Measurements from ENCODE around the gene CEACAM4.
"Not testable (repeated sequence)": the region's sequence is repeated elsewhere in the genome, so short reads cannot be mapped to it uniquely, and the experiment has no call there.

CEACAM4 gene

DNA sequence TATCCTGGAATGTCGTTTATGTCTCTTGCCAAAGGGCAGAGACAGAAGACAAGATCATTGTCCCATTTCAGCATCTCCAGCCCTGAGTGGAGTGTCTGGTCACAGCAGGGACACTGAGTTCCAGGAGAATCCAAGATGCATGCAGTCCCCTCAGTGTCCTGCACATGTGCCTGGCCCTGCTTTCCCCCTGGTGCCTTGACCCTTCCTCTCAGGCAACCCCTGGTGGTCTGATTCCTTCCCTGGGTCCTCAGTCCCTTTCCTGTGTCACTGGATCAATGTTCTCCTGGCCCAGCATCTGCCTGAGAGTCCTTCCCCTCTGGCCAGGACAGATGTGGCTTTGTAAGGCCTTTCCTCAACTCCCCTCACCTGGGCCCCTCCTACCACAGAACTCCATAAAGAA lies 41.9 kb downstream of the CEACAM4 start:
- no peak for DNase-seq (ENCODE audit: low spot score)

DNA sequence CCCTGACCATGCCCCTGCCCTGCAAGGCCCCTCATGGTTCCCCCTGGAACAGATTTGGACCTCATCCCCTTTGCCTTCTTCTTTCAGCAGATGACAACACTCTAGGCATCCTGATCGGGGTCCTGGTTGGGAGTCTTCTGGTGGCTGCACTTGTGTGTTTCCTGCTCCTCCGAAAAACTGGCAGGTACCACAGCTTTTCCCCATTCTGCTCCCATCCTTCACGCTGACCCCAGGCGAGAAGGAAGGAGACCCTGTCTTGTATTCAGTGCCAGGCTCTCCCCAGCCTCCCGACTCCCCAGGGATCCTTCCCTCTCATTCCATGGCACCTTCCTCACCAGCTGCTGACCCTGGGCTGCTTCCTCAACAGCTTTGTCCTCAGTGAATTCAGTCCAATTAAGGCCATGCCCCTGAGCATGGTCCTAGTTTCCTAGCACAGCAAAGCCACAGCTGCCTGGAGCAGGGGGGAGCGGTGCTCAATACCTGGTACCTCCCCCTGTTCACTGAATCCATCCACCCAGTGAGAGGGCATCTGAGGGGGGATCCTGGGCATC lies 42.5 kb downstream of the CEACAM4 start:
- DNase-seq (ENCODE audit: low spot score) = no peak

DNA sequence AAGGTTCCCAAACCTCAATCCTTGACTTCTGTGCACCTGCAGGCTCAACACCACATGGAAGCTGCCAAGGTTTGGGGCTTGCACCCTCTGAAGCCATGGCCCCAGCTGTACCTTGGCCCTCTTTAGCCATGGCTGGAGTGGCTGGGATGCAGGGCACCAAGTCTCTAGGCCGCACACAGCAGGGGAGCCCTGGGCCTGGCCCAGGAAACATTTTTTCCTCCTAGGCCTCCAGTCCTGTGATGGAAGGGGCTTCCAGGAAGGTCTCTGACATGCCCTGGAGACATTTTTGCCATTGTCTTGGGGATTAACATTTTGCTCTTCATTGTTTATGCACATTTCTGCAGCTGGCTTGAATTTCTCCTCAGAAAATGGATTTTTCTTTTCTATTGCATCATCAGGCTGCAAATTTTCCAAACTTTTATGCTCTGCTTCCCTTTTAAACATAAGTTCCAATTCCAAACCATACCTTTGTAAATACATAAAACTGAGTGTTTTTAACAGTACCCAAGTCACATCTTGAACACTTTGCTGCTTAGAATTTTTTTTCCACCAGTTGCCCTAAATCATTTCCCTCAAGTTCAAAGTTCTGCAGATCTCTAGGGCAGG lies 44.2 kb downstream of the CEACAM4 start:
- DNase-seq (ENCODE audit: low spot score) = not testable (repeated sequence)

DNA sequence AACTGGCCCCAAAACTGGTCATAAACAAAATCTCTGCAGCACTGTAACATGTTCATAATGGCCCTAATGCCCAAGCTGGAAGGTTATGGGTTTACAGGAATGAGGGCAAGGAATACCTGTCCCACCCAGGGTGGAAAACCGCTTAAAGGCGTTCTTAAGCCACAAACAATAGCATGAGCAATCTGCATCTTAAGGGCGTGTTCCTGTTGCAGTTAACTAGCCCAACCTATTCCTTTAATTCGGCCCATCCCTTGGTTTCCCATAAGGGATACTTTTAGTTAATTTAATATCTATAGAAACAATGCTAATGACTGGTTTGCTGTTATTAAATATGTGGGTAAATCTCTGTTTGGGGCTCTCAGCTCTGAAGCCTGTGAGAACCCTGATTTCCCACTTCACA lies 45.8 kb downstream of the CEACAM4 start:
- not testable (repeated sequence) for DNase-seq (ENCODE audit: low spot score)

DNA sequence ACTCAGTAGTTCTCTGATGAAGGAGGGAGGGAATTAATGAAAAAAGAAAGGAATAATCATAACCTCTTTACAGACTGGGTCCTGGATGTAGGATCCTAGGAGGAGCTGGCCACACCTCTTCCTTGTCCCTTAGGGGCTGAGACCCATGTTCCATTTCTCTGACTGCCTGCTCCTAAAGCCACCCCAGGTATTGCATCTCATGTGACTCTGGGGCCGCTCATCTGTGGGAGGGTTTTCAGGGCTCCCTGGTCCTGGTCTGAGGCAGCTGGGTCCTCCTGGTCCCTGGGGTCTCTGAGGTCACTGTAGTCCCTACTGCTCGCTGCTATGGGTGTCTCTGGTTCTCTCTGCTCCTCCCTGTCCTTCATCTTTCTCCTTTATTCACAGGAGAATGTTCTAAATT lies 48.0 kb downstream of the CEACAM4 start:
- DNase-seq (ENCODE audit: low spot score) = no peak

DNA sequence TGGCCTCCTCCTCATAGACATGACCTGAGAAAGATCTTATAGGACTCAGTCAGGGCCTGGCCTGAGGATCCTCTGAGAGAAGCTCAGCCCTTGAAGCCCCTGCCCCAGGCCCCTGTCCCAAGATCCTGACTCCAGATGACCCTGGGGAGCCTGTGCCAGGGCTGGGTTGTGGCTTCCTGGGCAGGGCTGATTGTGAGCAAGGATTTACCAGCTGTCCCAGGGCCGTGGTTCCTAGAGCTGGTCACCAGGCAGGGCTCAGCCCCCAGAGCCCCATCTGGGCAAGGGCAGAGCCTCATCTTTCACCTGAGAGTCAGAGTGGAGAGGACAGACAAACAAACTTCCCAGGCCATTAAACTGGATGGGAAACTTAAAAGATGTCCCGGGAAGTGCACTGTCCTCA lies 49.0 kb downstream of the CEACAM4 start:
- DNase-seq (ENCODE audit: low spot score) = no peak

DNA sequence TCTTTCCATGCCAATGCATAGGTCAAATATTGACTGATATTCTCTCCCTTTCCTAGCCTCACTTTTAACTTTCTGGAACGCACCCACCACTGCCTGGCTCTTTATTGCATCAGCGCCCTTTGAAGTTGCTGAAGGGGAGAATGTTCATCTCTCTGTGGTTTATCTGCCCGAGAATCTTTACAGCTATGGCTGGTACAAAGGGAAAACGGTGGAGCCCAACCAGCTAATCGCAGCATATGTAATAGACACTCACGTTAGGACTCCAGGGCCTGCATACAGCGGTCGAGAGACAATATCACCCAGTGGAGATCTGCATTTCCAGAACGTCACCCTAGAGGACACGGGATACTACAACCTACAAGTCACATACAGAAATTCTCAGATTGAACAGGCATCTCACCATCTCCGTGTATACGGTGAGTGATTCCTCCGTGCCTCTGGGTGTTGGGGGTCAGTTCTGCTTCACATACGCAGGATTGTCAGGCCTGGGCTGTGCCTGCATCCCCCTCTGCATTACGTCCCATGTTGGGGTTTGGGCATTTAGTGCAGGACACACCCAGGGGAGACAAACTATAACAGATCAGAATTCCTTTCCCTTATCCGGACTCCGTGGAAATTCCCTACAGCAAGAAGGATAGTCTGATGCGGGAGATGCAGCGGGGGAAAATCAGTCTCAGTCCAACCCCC lies 49.6 kb downstream of the CEACAM4 start:
- DNase-seq (ENCODE audit: low spot score) = no peak

DNA sequence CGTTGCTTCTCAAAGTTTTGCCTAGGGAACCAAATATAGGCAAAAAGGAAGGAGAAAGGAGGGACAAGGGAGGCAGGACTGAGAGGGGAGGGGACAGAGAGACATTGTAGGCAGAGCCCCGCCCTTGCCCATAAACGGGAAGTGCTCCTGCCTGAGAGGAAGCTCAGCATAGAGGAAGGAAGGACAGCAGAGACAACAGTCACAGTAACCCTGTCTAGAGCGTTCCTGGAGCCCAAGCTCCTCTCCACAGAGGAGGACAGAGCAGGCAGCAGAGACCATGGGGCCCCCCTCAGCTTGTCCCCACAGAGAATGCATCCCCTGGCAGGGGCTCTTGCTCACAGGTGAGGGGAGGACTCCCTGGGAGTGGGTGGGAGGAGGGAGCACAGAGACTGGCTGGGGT lies 50.9 kb downstream of the CEACAM4 start, which contains the start of gene CEACAM21:
TSS of gene CEACAM21 (plus strand) at position 169 of the 400 bp plus-strand sequence. CDS start at position 278, 109 bp downstream.
- peak; percentile 78 for DNase-seq (ENCODE audit: low spot score)

DNA sequence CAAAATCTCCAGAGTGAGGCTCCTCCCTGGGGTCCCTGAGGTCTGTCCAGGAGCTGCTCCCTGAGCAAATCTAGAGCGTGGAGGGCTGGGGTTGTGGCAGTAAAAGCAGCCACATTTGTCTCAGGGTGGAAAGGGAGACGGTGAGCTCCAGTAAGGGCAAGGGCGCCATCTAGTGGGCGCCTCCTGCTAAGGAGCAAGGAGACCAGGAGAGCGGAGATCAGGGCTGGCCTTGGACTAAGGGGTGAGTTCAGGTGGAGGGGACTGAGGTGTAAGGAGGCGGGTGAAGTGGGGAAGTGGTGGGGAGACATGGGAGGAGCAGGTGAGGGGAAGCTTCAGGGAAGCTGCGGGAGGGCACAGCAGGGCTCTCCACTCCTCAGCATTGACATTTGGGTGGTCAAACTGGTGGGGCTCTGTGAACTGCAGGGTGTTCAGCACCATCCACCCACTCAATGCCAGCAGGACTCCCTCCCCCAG lies 56.2 kb downstream of the CEACAM4 start:
- DNase-seq (ENCODE audit: low spot score) = peak; percentile 76

DNA sequence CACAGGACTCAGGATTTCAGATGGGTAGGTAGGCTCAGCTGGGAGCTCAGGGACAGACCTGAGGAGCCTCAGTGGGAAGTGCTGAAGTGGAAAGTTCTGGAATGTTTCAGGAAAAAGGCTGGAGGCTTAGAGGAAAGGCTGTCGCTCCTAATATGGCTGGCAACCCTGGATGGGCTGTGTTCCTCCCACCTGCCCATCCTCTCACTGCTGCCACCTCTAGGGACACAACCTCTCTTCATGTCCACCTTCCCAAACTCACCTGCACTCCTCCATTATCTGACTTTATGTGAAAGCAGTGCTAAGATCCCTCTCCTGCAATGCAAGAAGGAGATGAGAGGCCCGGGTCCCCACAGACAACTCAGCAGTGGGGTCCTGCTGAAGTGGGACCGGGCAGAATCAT lies 56.7 kb downstream of the CEACAM4 start:
- DNase-seq (ENCODE audit: low spot score) = no peak

DNA sequence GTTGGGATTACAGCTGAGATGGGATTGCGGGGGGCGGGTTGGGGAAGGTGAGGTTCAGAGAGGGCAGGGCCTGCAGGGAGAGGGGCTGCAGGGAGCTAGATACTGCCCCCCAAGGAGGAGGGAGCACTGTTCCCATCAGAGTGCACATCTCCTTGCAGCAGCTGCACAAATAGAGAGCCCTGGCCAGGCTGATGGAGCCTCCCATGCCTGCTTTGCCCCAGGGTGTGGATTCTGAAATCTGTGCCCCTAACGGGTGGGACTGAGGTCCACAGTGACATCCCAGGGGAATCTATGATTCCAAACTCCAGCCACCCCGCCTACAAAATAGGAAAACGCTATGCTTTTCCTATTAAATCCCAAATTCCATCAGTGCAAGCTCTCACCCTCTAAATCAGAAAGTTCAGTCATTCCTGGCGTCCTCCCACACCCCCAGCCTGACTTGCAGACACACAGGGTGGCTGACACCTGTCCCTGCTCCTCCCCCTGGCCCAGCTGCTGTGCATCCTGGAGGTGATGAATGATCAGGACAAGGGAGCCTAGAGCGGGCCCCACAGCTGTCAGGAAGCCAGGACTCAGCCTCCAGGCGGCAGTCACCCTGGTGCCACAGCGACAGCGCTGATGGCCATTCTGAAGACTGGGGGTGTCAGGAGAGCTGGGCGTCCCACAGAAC lies 57.3 kb downstream of the CEACAM4 start:
- no peak for DNase-seq (ENCODE audit: low spot score)

Measured in germinal center (tissue), 1 donor.